GM12891 (cell line): ENCODE data around the gene MTHFSD. TPM values are rescaled to one million over a fixed set of nuclear protein-coding genes. Genes with fewer than 3 reads are reported as not detected.

Experiments
- DNase-seq: peaks from one replicate; pipeline ENCODE4 v3.0.0; 2011; ENCODE audit warnings: low spot score; ENCODE audit not compliant: insufficient read length
- FAIRE-seq: peaks from 2 replicates; lab custom pipeline; 2011; peaks lifted over from hg19 to GRCh38; lab: Jason Lieb, UNC
- PAX5 ChIP-seq: IDR thresholded peaks from 2 replicates; pipeline ENCODE4 v1.6.1; 2011; ENCODE audit warnings: low read length, moderate library complexity, mild to moderate bottlenecking; ENCODE audit not compliant: insufficient read depth, severe bottlenecking
- POLR2A ChIP-seq: IDR thresholded peaks from 2 replicates; pipeline ENCODE4 v1.6.1; 2011; ENCODE audit warnings: low read depth, low read length, control low read depth
- POLR2AphosphoS5 ChIP-seq: IDR thresholded peaks from 2 replicates; pipeline ENCODE4 v1.6.1; 2011; ENCODE audit warnings: low read depth, low read length, control low read depth
- POU2F2 ChIP-seq: IDR thresholded peaks from 2 replicates; pipeline ENCODE4 v1.6.1; 2011; ENCODE audit warnings: low read depth, mild to moderate bottlenecking, control low read depth, low read length, moderate library complexity
- SPI1 ChIP-seq: IDR thresholded peaks from 2 replicates; pipeline ENCODE4 v1.6.1; 2011; ENCODE audit warnings: low read depth, low read length, control low read depth
- TAF1 ChIP-seq: IDR thresholded peaks from 2 replicates; pipeline ENCODE4 v1.6.1; 2011; ENCODE audit warnings: low read depth, low read length, control low read depth
- polyA plus RNA-seq: library from polyadenylated mRNA; unstranded; fragments of >200 nt; gene quantifications from one replicate; pipeline ENCODE4 v1.2.1, GENCODE V29; 2012; ENCODE audit warnings: low read depth, missing spikeins, inconsistent platforms; ENCODE audit not compliant: missing spikeins

Gene MTHFSD, protein sequence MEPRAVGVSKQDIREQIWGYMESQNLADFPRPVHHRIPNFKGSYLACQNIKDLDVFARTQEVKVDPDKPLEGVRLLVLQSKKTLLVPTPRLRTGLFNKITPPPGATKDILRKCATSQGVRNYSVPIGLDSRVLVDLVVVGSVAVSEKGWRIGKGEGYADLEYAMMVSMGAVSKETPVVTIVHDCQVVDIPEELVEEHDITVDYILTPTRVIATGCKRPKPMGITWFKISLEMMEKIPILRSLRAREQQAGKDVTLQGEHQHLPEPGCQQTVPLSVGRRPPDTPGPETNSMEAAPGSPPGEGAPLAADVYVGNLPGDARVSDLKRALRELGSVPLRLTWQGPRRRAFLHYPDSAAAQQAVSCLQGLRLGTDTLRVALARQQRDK
- polyA plus RNA-seq = 11.4 TPM

DNA sequence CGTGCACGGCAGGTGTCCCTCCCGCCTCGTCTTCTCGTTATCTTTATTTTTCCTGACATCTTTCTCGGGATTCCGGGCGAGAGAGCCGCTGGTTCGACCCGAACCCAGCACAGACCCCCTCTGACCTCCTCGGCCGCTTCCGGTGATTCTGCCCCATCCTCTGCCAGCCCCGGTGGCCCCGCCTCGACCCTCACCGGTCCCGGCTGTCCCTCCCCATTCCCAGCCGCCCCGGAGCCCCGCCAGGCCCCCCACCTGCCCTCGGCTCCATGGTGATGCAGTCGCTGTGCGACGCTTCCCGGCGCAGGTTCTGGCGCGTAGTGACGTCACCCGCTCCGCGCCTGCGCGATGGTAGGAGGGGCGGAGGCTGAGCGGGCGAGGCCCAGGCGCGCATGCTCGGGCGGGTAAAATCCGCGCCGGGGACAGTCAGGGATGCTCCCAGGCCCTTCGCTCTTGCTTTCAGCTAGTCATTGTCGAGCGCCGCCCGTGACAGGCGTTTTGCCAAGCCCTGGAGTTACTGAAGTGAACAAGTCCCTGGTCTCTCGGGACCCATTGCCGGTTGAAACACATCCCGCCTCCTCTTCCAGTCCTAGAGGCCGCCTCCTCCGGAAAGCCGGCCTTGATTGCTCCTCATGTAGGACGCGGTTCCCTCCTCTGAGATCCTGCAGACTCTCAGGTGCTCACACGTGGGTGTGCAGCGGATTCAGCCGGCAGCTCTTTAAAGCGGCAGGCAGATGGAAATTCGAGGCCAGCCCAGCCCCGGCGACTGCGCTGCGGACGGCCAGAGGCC lies at the start of gene MTHFSD:
Gene MTHFSD (minus strand): TSS at position 319 of the 787 bp plus-strand sequence. CDS start 51 bp downstream, at position 268.
- DNase-seq (peak; percentile 97), FAIRE-seq (peak; percentile 99)
- no peak for TF ChIP-seq PAX5
- peak; percentile 76 for TF ChIP-seq POLR2A
- TF ChIP-seq SPI1 = no peak
- peak; percentile 81 for TF ChIP-seq POLR2AphosphoS5

GRCh38 chr16:86604436-86605193 lies 49.6 kb upstream of the MTHFSD start:
- DNase-seq (peak; percentile 51), FAIRE-seq (no peak)
- TF ChIP-seq SPI1 (no peak), TAF1 (no peak), POLR2AphosphoS5 (no peak), POLR2A (no peak), PAX5 (no peak), POU2F2 (no peak)

DNA sequence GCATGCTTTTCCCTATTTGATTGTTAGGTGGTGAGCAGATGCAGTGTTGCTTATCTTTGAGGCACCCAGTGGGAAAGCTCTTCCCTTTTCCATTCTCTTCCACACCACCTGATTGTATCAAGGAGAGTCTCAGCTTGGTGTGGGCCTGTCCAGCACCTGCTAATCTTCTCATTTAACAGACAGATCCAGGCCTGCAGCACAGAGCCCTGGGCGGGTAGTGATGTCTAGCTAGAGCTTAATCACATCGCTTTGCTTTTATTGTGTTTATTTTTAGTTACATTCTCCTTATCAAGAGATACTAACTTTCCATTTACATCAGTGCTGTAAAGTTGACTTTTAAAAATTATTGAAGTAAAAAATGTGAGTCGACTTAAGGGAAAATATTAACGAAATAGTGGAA lies 47.5 kb upstream of the MTHFSD start:
- FAIRE-seq (no peak), DNase-seq (no peak)
- no peak for TF ChIP-seq PAX5
- no peak for TF ChIP-seq POLR2AphosphoS5
- no peak for TF ChIP-seq TAF1
- TF ChIP-seq SPI1 = no peak
- no peak for TF ChIP-seq POU2F2
- TF ChIP-seq POLR2A = no peak

DNA sequence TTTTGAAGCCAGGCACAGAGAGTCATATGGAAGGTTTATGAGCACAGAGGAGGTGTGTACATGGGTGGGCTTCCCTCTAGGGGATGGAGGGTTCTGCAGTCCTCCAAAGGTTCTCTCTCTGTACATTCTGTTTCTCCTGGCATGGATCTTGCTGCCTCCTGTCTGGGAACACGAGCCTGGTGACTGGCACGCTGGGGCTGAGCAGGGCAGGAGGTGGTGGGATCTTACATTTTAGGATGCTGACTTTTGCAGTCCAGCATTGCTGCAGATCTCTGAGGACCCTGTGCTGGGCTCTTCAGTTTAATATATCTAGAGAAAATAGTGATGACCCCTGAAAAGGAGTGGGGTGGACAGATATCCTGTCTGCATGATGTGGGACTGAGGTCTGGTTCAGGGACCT lies 46.3 kb upstream of the MTHFSD start:
- no peak for FAIRE-seq
- TF ChIP-seq POLR2AphosphoS5 (no peak), TAF1 (no peak), SPI1 (no peak), POLR2A (no peak), PAX5 (no peak), POU2F2 (no peak)

GRCh38 chr16:86598607-86599565 lies 43.9 kb upstream of the MTHFSD start:
- DNase-seq (no peak), FAIRE-seq (no peak)
- TF ChIP-seq TAF1 = no peak
- no peak for TF ChIP-seq PAX5
- TF ChIP-seq POLR2A = no peak
- no peak for TF ChIP-seq POU2F2
- no peak for TF ChIP-seq POLR2AphosphoS5
- TF ChIP-seq SPI1 = no peak

More for the DNA sequence above, 46.3 kb upstream of the MTHFSD start:
- DNase-seq = no peak

GRCh38 chr16:86597880-86598606 lies 43.0 kb upstream of the MTHFSD start:
- no peak for TF ChIP-seq POU2F2
- no peak for TF ChIP-seq POLR2A
- TF ChIP-seq PAX5 = no peak
- TF ChIP-seq TAF1 = no peak
- no peak for TF ChIP-seq POLR2AphosphoS5
- no peak for TF ChIP-seq SPI1
- FAIRE-seq (no peak), DNase-seq (no peak)

DNA sequence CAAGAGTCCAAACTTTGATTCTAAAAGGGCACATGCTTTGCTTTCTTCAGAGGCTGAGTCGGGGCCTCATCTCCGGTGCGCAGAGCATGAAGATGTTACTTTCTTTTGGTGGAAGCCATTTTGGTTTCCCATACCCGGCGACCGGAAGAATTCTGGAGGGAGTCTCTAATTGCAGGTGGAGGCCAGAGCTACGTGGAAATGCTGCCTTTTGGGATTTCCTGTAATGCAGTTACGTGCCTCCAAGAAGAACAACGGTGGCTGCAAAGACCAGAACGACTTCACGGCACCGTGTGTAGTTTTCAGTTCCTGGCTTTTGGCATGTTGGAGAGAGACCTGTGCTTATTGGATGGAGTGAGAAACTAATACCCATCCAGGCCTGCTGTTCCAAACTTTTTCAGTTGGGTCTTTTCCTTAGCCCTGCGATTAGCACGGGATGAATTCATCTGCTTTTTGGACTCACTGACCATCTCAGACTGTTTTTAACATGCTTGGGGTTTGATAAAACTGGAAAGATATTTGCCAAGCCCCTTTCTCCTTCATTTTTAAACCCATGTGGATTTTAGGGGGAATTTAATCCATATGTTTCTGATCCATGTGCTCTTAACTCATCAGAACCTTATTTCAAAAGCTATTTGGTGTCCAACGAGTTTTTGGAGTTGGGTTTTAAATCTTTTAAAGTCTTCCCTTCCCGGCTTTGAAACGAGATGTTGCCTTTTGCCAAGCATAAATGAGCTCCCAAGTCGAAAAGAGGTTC lies 42.3 kb upstream of the MTHFSD start:
- TF ChIP-seq POU2F2 (no peak), POLR2A (no peak), SPI1 (no peak), PAX5 (no peak), POLR2AphosphoS5 (no peak), TAF1 (no peak)
- no peak for DNase-seq

More for the DNA sequence above, 42.3 kb upstream of the MTHFSD start:
- FAIRE-seq = no peak
